Temporal lobe (tissue), 2 donors: ENCODE measurements around the gene KLHL25. TPM values are rescaled to one million over a fixed set of nuclear protein-coding genes. Genes with fewer than 3 reads are reported as not detected.

Source experiments
- small RNA-seq: library from RNA; depleted of rRNA; stranded (forward); fragments of <200 nt; gene quantifications from one replicate; pipeline ENCODE3, GENCODE V24; 2014; ENCODE audit warnings: low replicate concordance
- total RNA-seq: library from RNA; depleted of rRNA; stranded (reverse); fragments of >200 nt; gene quantifications from one replicate; pipeline ENCODE4 v1.2.3, GENCODE V29; 2014

The KLHL25 gene
- total RNA-seq, 1 donor from 2014 or later, result 26.3 TPM

Small RNAs within 50 kb of the gene (small RNA-seq; reads per million reads assigned to genes)
- not detected for gene AC021739.1
- gene MIR1276, result 3.3 reads per million, percentile 90 among the genes with 10 or more reads in this experiment
- not detected for gene MIR548AP
- gene RNU6-231P, result not detected
